ENCODE results near the gene ANXA4.
A peak's percentile ranks its signal among the peaks of the same experiment; 100 is the strongest.

Gene ANXA4

DNA sequence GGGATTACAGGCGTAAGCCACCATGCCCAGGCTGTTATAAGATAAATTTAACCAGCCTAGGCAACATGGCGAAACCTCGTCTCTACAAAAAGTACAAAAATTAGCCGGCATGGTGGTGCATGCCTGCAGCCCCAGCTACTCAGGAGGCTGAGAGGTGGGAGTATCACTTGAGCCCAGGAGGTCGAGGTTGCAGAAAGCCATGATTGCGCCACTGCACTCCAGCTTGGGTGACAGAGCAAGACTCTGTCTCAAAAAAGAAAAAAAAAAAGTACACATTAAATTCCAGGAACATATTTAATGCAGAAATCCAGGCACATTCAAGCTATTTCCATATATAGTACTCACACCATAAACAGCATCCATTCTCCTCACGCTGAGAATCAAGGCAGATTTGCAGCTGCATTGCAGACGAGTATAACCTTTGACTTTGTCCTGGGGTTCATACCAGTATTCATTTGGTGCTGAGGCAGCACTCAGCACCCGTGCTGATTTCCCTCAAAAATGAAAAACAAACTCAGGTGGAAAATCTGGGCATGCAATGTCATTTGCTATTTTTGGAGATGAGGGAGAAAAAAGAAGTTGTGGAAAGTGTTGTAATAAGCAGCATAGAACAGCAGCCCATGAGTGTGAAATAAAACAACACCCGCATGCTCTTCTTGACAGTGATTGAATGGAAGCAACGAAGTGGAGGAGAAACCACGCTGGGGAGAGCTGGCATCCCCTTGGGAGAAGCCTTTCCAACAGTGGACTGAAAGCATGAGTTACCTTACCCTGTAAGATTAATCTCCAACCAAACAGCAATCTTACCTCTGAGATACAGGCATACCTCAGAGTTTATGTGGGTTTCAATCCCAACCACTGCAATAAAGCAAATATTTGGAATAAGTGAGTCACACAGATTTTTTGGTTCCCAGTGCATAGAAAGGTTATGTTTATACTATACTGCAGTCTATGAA, 46.8 kb upstream of the ANXA4 start:
- Histone ChIP-seq H3K27me3 (no peaks in the 10 kb centered on the region), H3K9me3 (no peaks in the 10 kb centered on the region), H3K36me3 (no peaks in the 10 kb centered on the region), H3K4me1 (ENCODE audit: control insufficient read depth in 1 of 2, insufficient read depth in 1 of 2, low read depth in 1 of 2, low read length in 1 of 2) (peaks cover 27 to 32% of the 10 kb centered on the region in 2 experiments), H3K4me3 (ENCODE audit: low read depth in 1 of 2, low read length in 1 of 2) (peak overlapping the region; percentile 14 to 16), H3K27ac (peak overlapping the region; percentile 5)
- TF ChIP-seq CTCF (IDR thresholded peaks at IDR 0.05) = no peak

DNA sequence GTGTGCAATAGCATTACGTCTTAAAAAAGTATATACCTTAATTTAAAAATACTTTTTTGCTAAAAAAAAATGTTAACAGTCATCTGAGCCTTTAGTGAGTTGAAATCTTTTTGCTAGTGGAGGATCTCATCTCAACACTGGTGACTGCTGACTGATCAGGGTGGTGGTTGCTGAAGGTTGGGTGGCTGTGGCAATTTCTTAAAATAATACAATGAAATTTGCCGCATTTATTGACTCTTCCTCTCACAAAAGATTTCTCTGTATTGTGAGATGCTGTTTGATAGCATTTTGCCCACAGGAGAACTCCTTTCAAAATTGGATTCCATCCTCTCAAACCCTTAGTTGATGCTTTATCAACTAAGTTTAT, 46.1 kb upstream of the ANXA4 start:
- H3K4me1 ChIP-seq (ENCODE audit: control insufficient read depth in 1 of 2, insufficient read depth in 1 of 2, low read depth in 1 of 2, low read length in 1 of 2) = peaks cover 27 to 32% of the 10 kb centered on the region in 2 experiments
- H3K27ac ChIP-seq = no peak overlapping the region
- no peaks in the 10 kb centered on the region for H3K36me3 ChIP-seq
- no peaks in the 10 kb centered on the region for H3K27me3 ChIP-seq
- H3K4me3 ChIP-seq (ENCODE audit: low read depth in 1 of 2, low read length in 1 of 2) = no peak overlapping the region
- H3K9me3 ChIP-seq = no peaks in the 10 kb centered on the region
- no peak for TF ChIP-seq CTCF (IDR thresholded peaks at IDR 0.05)

GRCh38 chr2:69700381-69700780, 41.6 kb upstream of the ANXA4 start:
- Histone ChIP-seq H3K9me3 (no peaks in the 10 kb centered on the region), H3K27ac (no peak overlapping the region), H3K36me3 (no peaks in the 10 kb centered on the region), H3K4me3 (ENCODE audit: low read depth in 1 of 2, low read length in 1 of 2) (no peak overlapping the region), H3K4me1 (ENCODE audit: control insufficient read depth in 1 of 2, insufficient read depth in 1 of 2, low read depth in 1 of 2, low read length in 1 of 2) (peaks cover 12 to 16% of the 10 kb centered on the region in 2 experiments), H3K27me3 (no peaks in the 10 kb centered on the region)
- TF ChIP-seq CTCF (IDR thresholded peaks at IDR 0.05) = no peak

DNA sequence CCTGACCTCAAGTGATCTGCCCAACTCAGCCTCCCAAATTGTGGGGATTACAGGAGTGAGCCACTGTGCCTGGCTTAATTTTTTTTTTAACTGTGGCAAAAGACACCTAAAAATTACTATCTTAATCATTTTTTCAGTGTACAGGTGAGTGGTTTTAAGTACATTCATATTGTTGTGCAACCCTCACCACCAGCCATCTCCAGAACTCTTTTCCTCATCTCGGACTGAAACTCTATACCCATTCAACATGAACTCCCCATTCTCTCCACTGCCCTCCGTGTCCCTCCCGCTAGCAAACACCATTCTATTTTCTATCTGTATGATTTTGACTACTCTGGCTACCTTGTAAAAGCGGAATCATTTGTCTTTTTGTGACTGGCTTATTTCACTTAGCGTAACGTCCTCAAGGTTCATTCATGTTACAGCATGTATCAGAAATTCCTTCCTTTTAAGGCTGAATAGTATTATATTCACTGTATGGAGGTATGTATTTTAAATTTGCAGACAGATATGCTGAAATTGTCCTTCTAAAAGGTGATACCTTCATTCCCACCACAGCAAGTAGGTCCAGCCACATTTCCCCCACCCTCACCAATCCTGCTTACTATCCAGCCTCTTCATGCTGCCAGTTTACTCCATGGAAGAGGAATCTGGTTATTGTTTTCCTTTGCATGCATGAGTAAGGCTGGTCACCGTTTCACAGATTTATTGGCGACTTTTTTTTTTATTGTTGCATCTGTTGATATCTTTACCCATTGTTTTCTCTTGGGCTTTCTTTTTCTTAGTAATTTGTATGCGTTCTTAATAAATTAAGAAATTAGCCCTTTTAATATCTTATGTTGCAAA, 40.6 kb upstream of the ANXA4 start:
- Histone ChIP-seq H3K36me3 (no peaks in the 10 kb centered on the region), H3K4me1 (ENCODE audit: control insufficient read depth in 1 of 2, insufficient read depth in 1 of 2, low read depth in 1 of 2, low read length in 1 of 2) (peaks cover 9 to 10% of the 10 kb centered on the region in 2 experiments), H3K27ac (no peak overlapping the region), H3K9me3 (no peaks in the 10 kb centered on the region), H3K4me3 (ENCODE audit: low read depth in 1 of 2, low read length in 1 of 2) (no peak overlapping the region), H3K27me3 (no peaks in the 10 kb centered on the region)
- TF ChIP-seq CTCF (IDR thresholded peaks at IDR 0.05) = no peak

GRCh38 chr2:69703189-69703588, 38.7 kb upstream of the ANXA4 start:
- Histone ChIP-seq H3K4me3 (ENCODE audit: low read depth in 1 of 2, low read length in 1 of 2) (no peak overlapping the region), H3K9me3 (no peaks in the 10 kb centered on the region), H3K27ac (no peak overlapping the region), H3K4me1 (ENCODE audit: control insufficient read depth in 1 of 2, insufficient read depth in 1 of 2, low read depth in 1 of 2, low read length in 1 of 2) (peaks cover 9 to 10% of the 10 kb centered on the region in 2 experiments), H3K36me3 (no peaks in the 10 kb centered on the region), H3K27me3 (no peaks in the 10 kb centered on the region)
- no peak for TF ChIP-seq CTCF (IDR thresholded peaks at IDR 0.05)
